CD4-positive, alpha-beta memory T cell (primary cell): ENCODE data around the gene ZDHHC18. TPM values are rescaled to one million over a fixed set of nuclear protein-coding genes. Genes with fewer than 3 reads are reported as not detected.

ENCODE experiments used
- CTCF ChIA-PET: fragments of 350-600 bp; sonication (Branson Sonifier 250); formaldehyde crosslinking; loops from one replicate; lab custom pipeline; 2021; ENCODE audit warnings: inconsistent platforms; ENCODE audit not compliant: partially characterized antibody; lab: Charles Lee
- POLR2A ChIA-PET: fragments of 350-600 bp; sonication (Branson Sonifier 250); formaldehyde crosslinking; loops from one replicate; lab custom pipeline; 2021; ENCODE audit not compliant: partially characterized antibody; lab: Charles Lee
- DNase-seq, 5 donors: peaks; one replicate each; pipeline versions ENCODE4 v3.0.0 to v3.0.0-alpha.2; 2020 to 2022; ENCODE audit warnings: mixed read lengths in 1 of 5
- H3K27ac ChIP-seq: one replicate; pipeline ENCODE4 v1.7.0; 2013; ENCODE audit warnings: low read depth, low read length
- H3K27me3 ChIP-seq: 2 replicates; pipeline ENCODE4 v1.7.0; 2013; ENCODE audit warnings: mild to moderate bottlenecking, low read length, moderate library complexity; ENCODE audit not compliant: insufficient read depth
- H3K36me3 ChIP-seq: 2 replicates; pipeline ENCODE4 v1.7.0; 2013; ENCODE audit warnings: mild to moderate bottlenecking, low read length, moderate library complexity; ENCODE audit not compliant: insufficient read depth
- H3K4me1 ChIP-seq: 2 replicates; pipeline ENCODE4 v1.7.0; 2013; ENCODE audit warnings: mild to moderate bottlenecking, low read length, moderate library complexity; ENCODE audit not compliant: insufficient read depth
- H3K4me3 ChIP-seq, 2 donors: one replicate each; pipeline ENCODE4 v1.7.0; 2013; ENCODE audit warnings: low read length in 2 of 2, mild to moderate bottlenecking in 1 of 2
- H3K9me3 ChIP-seq, 2 donors: one replicate each; pipeline ENCODE4 v1.7.0; 2013; ENCODE audit warnings: low read length in 2 of 2, control low read depth in 1 of 2; ENCODE audit not compliant: control insufficient read depth in 1 of 2
- H3K27ac Mint-ChIP-seq, 7 donors: one replicate each; pipeline ENCODE4 v1.8.0; 2020 to 2021; ENCODE audit warnings: mixed read lengths in 7 of 7, mild to moderate bottlenecking in 6 of 7, inconsistent platforms in 3 of 7, moderate library complexity in 3 of 7
- H3K27me3 Mint-ChIP-seq, 2 donors: one replicate each; pipeline ENCODE4 v1.8.0; 2020 to 2021; ENCODE audit warnings: mixed read lengths in 2 of 2
- H3K36me3 Mint-ChIP-seq, 2 donors: one replicate each; pipeline ENCODE4 v1.8.0; 2020 to 2021; ENCODE audit warnings: mixed read lengths in 2 of 2, inconsistent platforms in 1 of 2, mild to moderate bottlenecking in 1 of 2
- H3K4me1 Mint-ChIP-seq, 4 donors: one replicate each; pipeline ENCODE4 v1.8.0; 2020 to 2021; ENCODE audit warnings: mixed read lengths in 4 of 4, mild to moderate bottlenecking in 1 of 4
- H3K4me3 Mint-ChIP-seq, 8 donors: one replicate each; pipeline ENCODE4 v1.8.0; 2020 to 2021; ENCODE audit warnings: mixed read lengths in 8 of 8, mild to moderate bottlenecking in 7 of 8, moderate library complexity in 6 of 8, inconsistent platforms in 3 of 8
- H3K9me3 Mint-ChIP-seq, 8 donors: one replicate each; pipeline ENCODE4 v1.8.0; 2020 to 2021; ENCODE audit warnings: mixed read lengths in 8 of 8, mild to moderate bottlenecking in 5 of 8, inconsistent platforms in 3 of 8, moderate library complexity in 1 of 8
- intact Hi-C: fragments of 100-400 bp; cut with micrococcal nuclease; formaldehyde crosslinking; loops from one replicate; pipeline ENCODE4 v1.15.1; 2023
- polyA plus RNA-seq, 2 donors: library from polyadenylated mRNA; unstranded; fragments of 300-500 nt; fragmentation: Illumina TruSeq; gene quantifications; one replicate each; pipeline ENCODE4 v1.2.3, GENCODE V29; 2021
- total RNA-seq, 2 experiments: library from RNA; stranded (reverse); gene quantifications; one replicate each; pipeline ENCODE4 v1.2.3, GENCODE V29; 2021

Gene ZDHHC18
- total and polyA plus RNA-seq, 4 experiments from 2014 or later = 6.2 to 56.4 (median 36.5) TPM

GRCh38 chr1:26882696-26883463 is 56.4 kb downstream of the ZDHHC18 start:
- peaks cover 61% of the 10 kb centered on the region for H3K36me3 ChIP-seq
- H3K9me3 ChIP-seq = no peaks in the 10 kb centered on the region
- H3K4me3 Mint-ChIP-seq = no peak overlapping the region
- no peak for DNase-seq
- H3K4me3 ChIP-seq = no peak overlapping the region
- no peak overlapping the region for H3K27ac ChIP-seq
- H3K4me1 Mint-ChIP-seq = peaks cover 6 to 14% (median 10%) of the 10 kb centered on the region in 4 donors
- intact Hi-C loops = no loop called here
- peaks cover 6% of the 10 kb centered on the region for H3K4me1 ChIP-seq
- CTCF ChIA-PET = interaction anchor here (0.8 to 3.1 kb wide), 8 partner anchors 9 to 281 kb away, joined by 3 to 11 read pairs (median 4); partner anchors contain the start of gene GPATCH3
- peaks cover 44 to 64% of the 10 kb centered on the region in 2 donors for H3K36me3 Mint-ChIP-seq
- no peaks in the 10 kb centered on the region for H3K27me3 ChIP-seq
- no peaks in the 10 kb centered on the region for H3K27me3 Mint-ChIP-seq
- peak overlapping the region in 4 of 7 donors; percentile 7 to 82 (median 22) for H3K27ac Mint-ChIP-seq
- POLR2A ChIA-PET = interaction anchor here (1.1 kb wide), 1 partner anchor 14 kb away, joined by 3 read pairs; no protein-coding TSS in a partner anchor
- H3K9me3 Mint-ChIP-seq = peaks cover 0 to 3% (median 0%) of the 10 kb centered on the region in 8 donors

GRCh38 chr1:26887125-26887524 is 60.6 kb downstream of the ZDHHC18 start:
- CTCF ChIA-PET = interaction anchor here (0.6 to 3.0 kb wide), 16 partner anchors 9 to 285 kb away, joined by 3 to 14 read pairs (median 5); partner anchors contain the start of gene GPATCH3
- DNase-seq = peak in 2 of 5 donors; percentile 11 to 20
- Mint-ChIP-seq H3K36me3 (peaks cover 45 to 66% of the 10 kb centered on the region in 2 donors), H3K4me3 (peak overlapping the region; percentile 22 to 79 (median 52)), H3K27ac (peak overlapping the region; percentile 3 to 97 (median 67)), H3K4me1 (peaks cover 26 to 42% (median 31%) of the 10 kb centered on the region in 4 donors), H3K9me3 (peaks cover 0 to 1% (median 0%) of the 10 kb centered on the region in 8 donors), H3K27me3 (no peaks in the 10 kb centered on the region)
- POLR2A ChIA-PET = interaction anchor here (0.6 to 7.0 kb wide), 4 partner anchors 12 to 267 kb away, joined by 3 to 114 read pairs (median 6); partner anchors contain the start of gene GPATCH3
- Histone ChIP-seq H3K27me3 (no peaks in the 10 kb centered on the region), H3K4me1 (peaks cover 34% of the 10 kb centered on the region), H3K36me3 (peaks cover 60% of the 10 kb centered on the region), H3K27ac (no peak overlapping the region), H3K4me3 (no peak overlapping the region), H3K9me3 (no peaks in the 10 kb centered on the region)
- intact Hi-C loops = no loop called here

GRCh38 chr1:26888231-26888630 is 61.7 kb downstream of the ZDHHC18 start:
- Mint-ChIP-seq H3K36me3 (peaks cover 36 to 63% of the 10 kb centered on the region in 2 donors), H3K4me1 (peaks cover 22 to 42% (median 31%) of the 10 kb centered on the region in 4 donors), H3K27ac (peak overlapping the region in 6 of 7 donors; percentile 81 to 98 (median 97)), H3K27me3 (no peaks in the 10 kb centered on the region), H3K9me3 (no peaks in the 10 kb centered on the region), H3K4me3 (peak overlapping the region; percentile 91 to 97 (median 96))
- ChIA-PET CTCF (interaction anchor here (0.6 to 3.1 kb wide), 9 partner anchors 9 to 286 kb away, joined by 3 to 15 read pairs (median 9); partner anchors contain the start of gene GPATCH3), POLR2A (interaction anchor here (3.1 to 7.0 kb wide), 3 partner anchors 11 to 388 kb away, joined by 16 to 114 read pairs (median 27); partner anchors contain the start of gene GPATCH3)
- H3K9me3 ChIP-seq = no peaks in the 10 kb centered on the region
- intact Hi-C loops = no loop called here
- peaks cover 34% of the 10 kb centered on the region for H3K4me1 ChIP-seq
- no peak overlapping the region for H3K4me3 ChIP-seq
- no peak for DNase-seq
- no peaks in the 10 kb centered on the region for H3K27me3 ChIP-seq
- H3K27ac ChIP-seq = no peak overlapping the region
- peaks cover 56% of the 10 kb centered on the region for H3K36me3 ChIP-seq

- H3K4me3 Mint-ChIP-seq = peak within 1 kb of the TSS; percentile 91 to 97 (median 96)
- peaks cover 22 to 46% (median 31%) of the 10 kb centered on the region in 4 donors for H3K4me1 Mint-ChIP-seq
- Histone ChIP-seq H3K27me3 (no peaks in the 10 kb centered on the region), H3K36me3 (peaks cover 53% of the 10 kb centered on the region), H3K4me1 (peaks cover 34% of the 10 kb centered on the region), H3K27ac (peak within 1 kb of the TSS; percentile 93), H3K9me3 (no peaks in the 10 kb centered on the region), H3K4me3 (peak within 1 kb of the TSS; percentile 81 to 98)
- peak within 1 kb of the TSS; percentile 97 to 98 (median 97) for H3K27ac Mint-ChIP-seq
- ChIA-PET CTCF (interaction anchor here (1.1 to 3.1 kb wide), 12 partner anchors 9 to 288 kb away, joined by 3 to 15 read pairs (median 5); no protein-coding TSS in a partner anchor), POLR2A (interaction anchor here (0.6 to 7.0 kb wide), 24 partner anchors 9 to 1691 kb away, joined by 3 to 114 read pairs (median 5); partner anchors contain the start of genes ARID1A, GPATCH3, NUDC and SFN)
- no peaks in the 10 kb centered on the region for H3K27me3 Mint-ChIP-seq
- peak; percentile 72 to 84 (median 75) for DNase-seq
- peaks cover 36 to 60% of the 10 kb centered on the region in 2 donors for H3K36me3 Mint-ChIP-seq
- H3K9me3 Mint-ChIP-seq = no peaks in the 10 kb centered on the region
- intact Hi-C loops = loop anchor here (1.0 kb wide), 2 partner anchors 10 to 25 kb away; partner anchors contain the start of gene GPATCH3
Observed at GRCh38 chr1:26889551-26890466, 63.3 kb downstream of the ZDHHC18 start, which contains the start of gene GPN2. Gene GPN2, minus strand, starts transcription at chr1:26890283. Its CDS starts 187 bp downstream, at chr1:26890096.

GRCh38 chr1:26890467-26890796 is 63.9 kb downstream of the ZDHHC18 start:
- H3K27me3 Mint-ChIP-seq = no peaks in the 10 kb centered on the region

GRCh38 chr1:26894263-26894662 is 67.8 kb downstream of the ZDHHC18 start:
- no peak overlapping the region for H3K27ac ChIP-seq
- intact Hi-C loops = no loop called here
- no peaks in the 10 kb centered on the region for H3K9me3 ChIP-seq
- Mint-ChIP-seq H3K27me3 (no peaks in the 10 kb centered on the region), H3K36me3 (peaks cover 25 to 61% of the 10 kb centered on the region in 2 donors), H3K27ac (peak overlapping the region in 3 of 7 donors; percentile 12 to 79 (median 71)), H3K4me1 (peaks cover 9 to 40% (median 21%) of the 10 kb centered on the region in 4 donors), H3K9me3 (no peaks in the 10 kb centered on the region), H3K4me3 (peak overlapping the region in 1 of 8 donors; percentile 62)
- H3K36me3 ChIP-seq = peaks cover 44% of the 10 kb centered on the region
- no peak overlapping the region for H3K4me3 ChIP-seq
- ChIA-PET POLR2A (no interaction called here), CTCF (interaction anchor here (1.0 to 1.1 kb wide), 2 partner anchors 8 to 15 kb away, joined by 3 to 4 read pairs; no protein-coding TSS in a partner anchor)
- DNase-seq = no peak
- no peaks in the 10 kb centered on the region for H3K27me3 ChIP-seq
- H3K4me1 ChIP-seq = peaks cover 23% of the 10 kb centered on the region

More at GRCh38 chr1:26890467-26890796, 63.9 kb downstream of the ZDHHC18 start:
- H3K27me3 ChIP-seq = no peaks in the 10 kb centered on the region
- peaks cover 53% of the 10 kb centered on the region for H3K36me3 ChIP-seq
- H3K36me3 Mint-ChIP-seq = peaks cover 32 to 61% of the 10 kb centered on the region in 2 donors
- H3K4me1 ChIP-seq = peaks cover 34% of the 10 kb centered on the region
- H3K4me3 ChIP-seq = peak overlapping the region; percentile 81 to 98
- no peak for DNase-seq
- H3K4me3 Mint-ChIP-seq = peak overlapping the region; percentile 91 to 97 (median 96)
- CTCF ChIA-PET = interaction anchor here (1.1 to 3.1 kb wide), 7 partner anchors 9 to 289 kb away, joined by 4 to 15 read pairs (median 5); no protein-coding TSS in a partner anchor
- H3K27ac ChIP-seq = peak overlapping the region; percentile 93
- H3K27ac Mint-ChIP-seq = peak overlapping the region; percentile 97 to 98 (median 97)
- POLR2A ChIA-PET = interaction anchor here (0.6 to 7.0 kb wide), 23 partner anchors 9 to 1691 kb away, joined by 3 to 114 read pairs (median 5); partner anchors contain the start of genes ARID1A, GPATCH3, NUDC and SFN
- H3K4me1 Mint-ChIP-seq = peaks cover 17 to 43% (median 31%) of the 10 kb centered on the region in 4 donors
- no peaks in the 10 kb centered on the region for H3K9me3 ChIP-seq
- intact Hi-C loops = loop anchor here (1.0 kb wide), 2 partner anchors 10 to 25 kb away; partner anchors contain the start of gene GPATCH3
- H3K9me3 Mint-ChIP-seq = no peaks in the 10 kb centered on the region
